Measurements from ENCODE around the gene CYP46A1.
"Not testable (repeated sequence)": the region's sequence is repeated elsewhere in the genome, so short reads cannot be mapped to it uniquely, and the experiment has no call there.

Gene CYP46A1

DNA sequence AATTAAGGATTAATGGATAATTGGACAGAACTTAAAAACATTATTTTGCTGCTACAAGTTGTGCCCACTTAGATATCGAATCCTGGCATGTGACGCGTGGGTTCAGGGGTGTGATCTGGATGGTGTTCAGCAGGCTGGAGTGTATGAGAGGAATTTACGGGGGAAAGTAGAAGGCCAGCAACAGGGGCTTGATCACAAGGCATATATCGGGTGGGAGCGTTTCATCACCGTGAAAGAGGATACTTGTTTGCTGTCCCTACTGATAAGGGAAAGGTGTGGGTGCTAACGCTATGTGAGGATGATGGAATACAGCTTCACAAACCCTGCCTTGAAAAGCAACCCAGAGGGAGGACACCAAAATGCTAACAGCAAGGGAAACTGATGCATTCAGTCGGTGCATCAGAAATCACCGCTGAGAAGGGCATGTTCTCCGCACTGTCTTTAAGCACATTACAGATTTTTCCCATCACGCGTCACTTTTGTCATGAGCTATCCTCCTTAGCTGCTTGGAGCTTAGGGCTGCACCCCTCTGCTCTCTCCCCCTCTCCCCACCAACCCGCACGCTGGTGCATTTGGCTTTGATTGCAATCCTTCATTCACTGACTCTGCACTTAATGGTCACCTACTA is 25.8 kb upstream of the CYP46A1 start:
- no peak for DNase-seq

DNA sequence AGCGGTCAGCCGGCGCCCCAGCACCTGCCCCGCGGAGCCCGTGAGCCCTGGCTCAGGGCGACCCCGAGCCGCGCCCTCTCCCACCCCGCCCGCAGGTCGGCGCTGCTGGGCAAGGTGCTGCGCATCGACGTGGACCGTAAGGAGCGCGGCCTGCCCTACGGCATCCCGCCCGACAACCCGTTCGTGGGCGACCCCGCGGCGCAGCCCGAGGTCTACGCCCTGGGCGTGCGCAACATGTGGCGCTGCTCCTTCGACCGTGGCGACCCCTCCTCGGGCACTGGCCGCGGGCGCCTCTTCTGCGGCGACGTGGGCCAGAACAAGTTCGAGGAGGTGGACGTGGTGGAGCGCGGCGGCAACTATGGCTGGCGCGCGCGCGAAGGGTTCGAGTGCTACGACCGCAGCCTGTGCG is 24.8 kb upstream of the CYP46A1 start:
- DNase-seq, result no peak

DNA sequence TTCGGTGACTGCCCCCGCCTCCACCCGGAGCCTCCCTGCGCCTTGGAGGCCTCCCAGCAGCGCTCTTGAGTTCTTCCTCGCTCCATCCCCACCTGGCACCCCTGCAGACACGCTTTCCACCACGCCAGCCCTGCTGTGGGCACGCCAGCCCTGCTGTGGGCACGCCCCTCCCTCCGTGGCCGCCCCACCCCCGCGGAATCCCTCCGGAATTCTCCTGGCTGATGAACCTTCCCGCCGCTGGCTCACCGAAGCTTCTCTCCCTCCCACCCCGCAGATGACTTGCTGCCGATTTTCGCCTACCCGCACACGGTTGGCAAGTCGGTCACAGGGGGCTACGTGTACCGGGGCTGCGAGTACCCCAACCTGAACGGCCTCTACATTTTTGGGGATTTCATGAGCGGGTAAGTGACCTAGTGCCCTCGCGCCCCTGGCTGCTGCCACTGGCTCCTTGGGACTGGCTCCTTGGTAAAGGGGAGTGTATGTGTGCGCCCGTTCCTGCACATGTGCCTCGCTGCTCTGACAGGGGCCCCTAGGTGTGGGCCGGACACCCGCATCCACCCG is 24.0 kb upstream of the CYP46A1 start:
- DNase-seq, result no peak

DNA sequence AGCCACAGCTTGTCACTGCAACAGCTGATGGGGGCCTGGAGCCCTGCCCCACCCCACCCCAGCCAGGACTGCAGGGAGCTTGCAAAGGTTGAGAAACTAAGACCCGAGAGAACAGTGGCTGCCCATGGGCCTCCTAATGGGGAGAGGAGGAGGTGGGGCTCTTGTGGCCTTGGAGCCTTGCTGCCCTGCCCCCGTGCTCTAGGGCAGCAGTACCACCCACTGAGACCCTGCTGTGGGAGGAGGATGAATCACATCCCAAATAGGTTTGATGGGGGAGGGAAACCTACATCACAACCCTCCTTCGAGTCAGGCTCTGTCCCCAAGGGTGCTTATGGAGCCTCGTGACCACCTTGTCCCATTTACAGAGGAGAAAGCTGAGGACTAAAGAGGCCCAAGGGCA is 23.3 kb upstream of the CYP46A1 start:
- no peak for DNase-seq

DNA sequence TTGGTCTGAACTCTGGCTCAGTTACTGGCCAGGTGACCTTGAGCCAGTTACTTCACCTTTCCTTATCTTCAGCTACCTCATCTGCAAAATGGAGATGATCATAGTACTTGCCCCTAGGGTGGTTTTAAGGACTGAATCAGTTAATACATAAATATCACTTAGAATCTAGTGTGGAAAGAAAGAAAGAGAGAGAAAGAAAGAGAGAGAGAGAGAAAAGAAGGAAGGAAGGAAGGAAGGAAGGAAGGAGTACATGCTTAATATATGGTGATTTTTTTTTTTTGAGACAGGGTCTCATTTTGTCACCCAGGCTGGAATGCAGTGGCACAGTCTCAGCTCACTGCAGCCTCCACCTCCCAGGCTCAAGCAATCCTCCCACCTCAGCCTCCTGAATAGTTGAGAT is 22.9 kb upstream of the CYP46A1 start:
- DNase-seq, result not testable (repeated sequence)

DNA sequence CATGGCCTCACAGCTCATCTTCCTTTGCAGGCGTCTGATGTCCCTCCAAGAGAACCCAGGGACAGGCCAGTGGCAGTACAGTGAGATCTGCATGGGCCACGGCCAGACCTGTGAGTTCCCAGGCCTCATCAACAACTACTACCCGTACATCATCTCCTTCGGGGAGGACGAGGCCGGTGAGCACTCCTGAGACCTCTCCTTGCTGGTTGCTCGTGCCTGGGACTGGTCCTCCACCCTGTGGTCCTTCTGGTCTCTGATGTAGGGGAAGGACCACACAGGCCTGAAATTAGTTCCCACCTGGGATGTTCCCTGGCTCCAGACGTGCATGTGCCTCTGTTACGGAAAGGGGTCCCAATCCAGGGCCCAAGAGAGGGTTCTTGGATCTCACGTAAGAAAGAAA is 21.3 kb upstream of the CYP46A1 start:
- DNase-seq, result no peak

DNA sequence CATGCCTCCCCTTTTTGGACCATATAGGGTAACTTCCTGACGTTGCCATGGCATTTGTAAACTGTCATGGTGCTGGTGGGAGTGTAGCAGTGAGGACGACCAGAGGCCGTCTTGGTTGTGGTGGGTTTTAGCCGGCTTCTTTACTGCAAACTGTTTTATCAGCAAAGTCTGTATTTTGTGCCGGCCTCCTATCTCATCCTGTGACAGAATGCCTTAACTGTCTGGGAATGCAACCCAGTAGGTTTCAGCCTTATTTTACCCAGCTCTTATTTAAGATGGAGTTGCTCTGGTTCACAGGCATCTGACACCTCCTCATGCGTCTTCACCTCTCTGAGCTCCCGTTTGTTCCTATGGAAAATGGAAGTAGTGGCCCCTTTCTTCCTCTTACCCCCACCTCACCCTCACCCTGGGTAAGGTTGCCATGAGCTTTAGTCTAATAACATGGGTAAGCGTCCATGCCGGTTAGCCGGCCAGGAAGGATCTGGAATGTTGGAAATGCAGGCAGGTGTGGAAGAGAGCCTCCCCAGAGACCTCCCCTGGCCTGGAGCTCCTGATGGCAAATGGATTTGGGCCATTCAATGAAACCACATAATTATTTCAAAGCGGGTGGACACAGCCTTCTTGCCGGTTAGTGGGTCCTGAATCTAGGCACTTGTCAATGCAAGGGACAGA is 20.6 kb upstream of the CYP46A1 start:
- no peak for DNase-seq

DNA sequence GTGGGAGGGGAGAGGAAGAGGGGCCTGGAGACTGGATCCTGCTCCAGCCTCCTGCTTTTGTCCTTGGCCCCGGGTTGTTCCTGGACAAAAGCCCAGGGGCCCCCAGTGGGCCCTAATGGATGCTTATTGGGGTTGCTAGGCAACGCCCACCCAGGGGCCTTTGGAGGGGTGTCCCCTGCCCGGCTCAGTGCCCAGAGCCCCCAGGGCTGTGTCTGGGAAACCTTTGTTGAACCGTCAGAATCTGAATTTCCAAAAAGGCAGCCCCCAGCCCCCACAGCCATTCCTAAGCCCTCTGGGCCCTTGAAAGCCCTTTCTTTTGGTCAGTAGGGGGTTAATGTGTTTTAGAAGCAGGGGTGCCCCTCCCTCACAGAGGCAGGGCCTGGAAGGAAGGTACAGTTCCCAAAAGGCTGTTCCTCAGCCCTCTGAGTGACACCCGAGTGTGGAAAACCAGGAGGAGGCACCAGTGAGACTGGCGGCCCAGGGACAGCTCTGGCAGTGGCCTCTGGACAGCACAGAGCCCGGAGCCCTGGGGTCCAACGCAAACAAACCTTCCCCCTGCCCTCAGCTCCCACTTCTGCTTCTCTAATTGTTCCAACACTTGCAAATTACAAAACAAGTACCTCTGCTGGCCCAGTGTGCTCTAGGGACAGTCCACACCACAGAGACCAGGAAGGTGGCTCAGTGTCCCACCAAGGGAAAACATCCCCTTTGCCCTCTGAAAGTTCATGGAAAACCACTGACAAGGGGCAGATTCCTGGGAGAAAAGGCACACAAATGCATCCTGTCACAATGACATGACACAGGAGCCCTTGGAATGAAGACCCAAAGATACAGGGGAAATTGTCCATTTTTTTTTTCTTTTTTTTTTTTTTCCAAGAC is 19.8 kb upstream of the CYP46A1 start:
- DNase-seq, result no peak

DNA sequence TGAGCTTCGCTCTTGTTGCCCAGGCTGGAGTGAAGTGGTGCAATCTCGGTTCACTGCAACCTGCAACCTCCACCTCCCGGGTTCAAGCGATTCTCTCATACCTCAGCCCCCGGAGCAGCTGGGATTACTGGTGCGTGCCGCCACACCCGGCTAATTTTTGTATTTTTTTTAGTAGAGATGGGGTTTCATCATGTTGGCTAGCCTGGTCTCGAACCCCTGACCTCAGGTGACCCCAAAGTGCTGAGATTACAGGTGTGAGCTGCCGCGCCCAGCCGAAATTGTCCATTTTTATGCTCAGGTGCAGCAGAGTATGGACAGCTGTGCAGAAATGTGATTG is 19.2 kb upstream of the CYP46A1 start:
- DNase-seq, result no peak

DNA sequence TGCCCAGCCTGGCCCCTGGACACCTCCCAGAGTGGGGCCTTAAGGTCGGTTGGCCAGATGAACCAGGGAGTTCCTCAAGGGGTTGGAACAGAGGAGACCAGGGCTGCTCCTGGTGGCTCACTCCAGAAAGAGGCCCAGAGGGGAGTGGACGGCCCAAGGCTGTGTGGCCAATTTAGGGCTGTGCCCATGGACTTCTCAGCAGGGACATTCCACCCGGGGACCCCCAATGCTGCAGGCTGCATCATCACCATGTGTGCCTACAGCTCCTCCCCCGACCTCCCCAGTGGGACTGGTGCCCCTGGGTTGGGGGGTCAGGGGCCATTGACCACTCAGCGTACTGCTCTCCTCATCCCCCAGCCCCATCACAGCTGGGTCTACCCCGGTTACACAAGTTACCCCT is 17.6 kb upstream of the CYP46A1 start:
- no peak for DNase-seq

DNA sequence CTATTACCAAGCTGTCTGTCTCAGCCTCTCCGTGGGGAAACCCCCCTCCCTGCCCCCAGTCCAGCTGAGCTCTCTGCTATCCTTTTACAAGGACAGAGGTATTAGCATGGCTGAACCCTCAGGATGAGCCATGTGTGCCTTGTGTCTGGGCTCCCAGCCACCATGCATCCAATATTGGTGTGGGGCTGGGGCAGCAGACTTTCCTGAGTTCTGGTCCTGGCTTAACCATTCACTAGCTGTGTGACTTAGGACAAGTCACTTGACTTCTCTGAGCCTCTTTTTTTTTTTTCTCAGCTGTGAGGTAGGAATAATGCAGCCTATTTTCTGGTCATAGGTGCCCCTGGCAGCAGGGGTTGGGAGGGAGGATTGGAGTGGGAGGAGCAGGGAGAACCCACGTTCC is 17.1 kb upstream of the CYP46A1 start:
- DNase-seq, result no peak

DNA sequence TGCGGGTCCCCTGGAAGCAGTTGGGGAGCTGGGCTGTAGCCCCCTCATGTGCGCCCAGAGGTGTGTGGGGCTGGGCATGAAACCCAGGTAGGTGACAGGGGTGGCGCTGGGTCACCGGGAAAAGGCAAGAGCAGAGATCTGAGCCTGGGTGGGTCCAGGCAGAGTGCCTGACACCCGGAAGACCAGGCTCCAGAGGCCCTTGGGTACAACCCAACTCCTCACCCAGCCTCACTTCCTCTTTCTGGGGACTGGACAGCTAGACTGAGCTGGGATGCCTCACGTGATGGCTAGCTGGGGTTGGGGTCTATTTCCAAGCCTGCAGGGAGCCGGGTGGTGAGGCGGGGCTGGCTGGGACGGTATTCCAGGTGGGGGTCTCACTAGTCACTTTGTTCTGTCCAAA is 16.3 kb upstream of the CYP46A1 start:
- DNase-seq, result no peak

DNA sequence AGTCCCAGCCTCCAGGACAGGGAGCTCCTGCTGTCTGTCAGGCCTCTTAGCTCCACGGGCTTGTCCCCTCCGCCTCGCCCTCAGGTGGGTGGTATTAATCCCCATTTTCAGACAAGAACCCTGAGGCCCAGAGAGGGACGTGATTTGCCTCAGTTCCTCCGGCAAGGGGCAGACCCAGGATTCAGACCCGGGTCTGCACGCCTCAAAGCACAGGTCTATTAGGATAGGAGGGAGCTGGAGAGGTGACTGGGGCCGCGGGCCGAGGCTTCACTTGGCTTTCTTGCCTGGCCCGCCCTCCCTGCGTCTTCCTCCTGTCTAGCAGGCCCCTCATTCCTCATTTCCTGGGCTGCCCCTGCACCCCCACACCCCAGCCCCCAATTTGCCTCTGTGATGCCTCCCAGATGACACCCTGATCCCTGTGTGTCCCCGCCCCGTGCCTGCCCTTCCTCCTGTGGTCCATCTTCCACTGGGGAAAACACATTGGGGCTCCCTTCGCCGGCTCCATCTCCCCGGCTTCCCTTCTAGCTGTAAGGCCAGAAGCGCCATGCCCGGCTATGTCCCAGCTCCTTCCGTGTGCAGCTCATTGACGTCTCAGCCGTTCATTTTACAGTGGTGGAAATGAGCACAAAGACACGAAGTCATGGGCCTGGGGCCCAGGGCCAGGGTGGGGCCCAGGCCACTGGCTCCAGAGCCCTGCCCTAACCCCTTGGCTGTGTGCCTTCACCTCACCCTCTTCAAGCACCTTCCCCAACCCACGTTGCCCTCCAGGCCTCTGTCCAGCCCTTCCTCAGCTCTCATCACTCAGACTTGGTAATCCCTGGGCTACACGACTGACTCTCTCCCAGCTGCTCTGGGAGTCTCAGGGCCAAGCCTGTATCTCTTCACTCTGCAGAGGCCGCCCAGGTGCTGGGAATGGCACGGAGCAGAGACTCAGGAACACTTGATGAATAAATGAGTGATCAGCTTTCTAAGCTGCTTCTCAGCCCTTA is 15.5 kb upstream of the CYP46A1 start:
- DNase-seq, result no peak

DNA sequence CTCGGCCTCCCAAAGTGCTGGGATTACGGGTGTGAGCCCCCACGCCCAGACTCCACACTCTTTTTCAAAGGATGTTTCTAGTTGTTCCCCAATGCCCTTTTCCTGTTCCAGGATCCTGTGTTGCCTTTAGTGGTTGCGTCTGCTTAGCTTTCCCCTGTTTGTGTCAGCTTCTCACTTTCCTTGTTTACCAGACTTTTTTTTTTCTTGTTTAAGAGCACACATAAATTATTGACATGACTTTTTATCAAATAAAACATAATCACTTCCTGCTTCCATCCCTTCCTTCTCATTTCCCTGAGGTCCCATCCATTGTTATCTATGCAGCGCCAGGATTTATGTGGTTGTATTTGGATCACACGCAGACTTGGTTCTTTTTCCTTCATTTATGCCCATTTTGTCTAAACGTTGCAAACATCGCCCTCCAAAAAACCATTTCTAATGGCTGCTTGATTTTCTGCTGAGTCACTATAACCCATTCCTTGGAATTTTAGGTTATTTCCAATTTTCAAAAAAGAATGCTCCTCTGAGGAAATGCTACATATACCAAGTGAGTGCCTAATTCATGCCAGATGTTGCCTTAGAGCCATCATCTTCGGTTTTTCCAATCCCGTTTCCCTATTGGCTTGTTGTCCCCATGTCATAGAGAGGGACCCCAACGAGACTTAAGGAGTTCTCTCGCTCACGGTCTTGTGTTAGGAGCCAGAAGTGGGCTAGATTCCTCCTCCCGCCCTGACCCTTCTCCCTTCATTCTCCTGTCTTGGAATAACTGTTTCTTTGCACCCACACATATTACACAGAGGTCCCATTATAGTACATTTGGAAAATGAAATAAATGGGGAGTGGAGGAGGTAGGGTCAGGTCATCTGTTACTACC is 13.5 kb upstream of the CYP46A1 start:
- DNase-seq, result no peak

DNA sequence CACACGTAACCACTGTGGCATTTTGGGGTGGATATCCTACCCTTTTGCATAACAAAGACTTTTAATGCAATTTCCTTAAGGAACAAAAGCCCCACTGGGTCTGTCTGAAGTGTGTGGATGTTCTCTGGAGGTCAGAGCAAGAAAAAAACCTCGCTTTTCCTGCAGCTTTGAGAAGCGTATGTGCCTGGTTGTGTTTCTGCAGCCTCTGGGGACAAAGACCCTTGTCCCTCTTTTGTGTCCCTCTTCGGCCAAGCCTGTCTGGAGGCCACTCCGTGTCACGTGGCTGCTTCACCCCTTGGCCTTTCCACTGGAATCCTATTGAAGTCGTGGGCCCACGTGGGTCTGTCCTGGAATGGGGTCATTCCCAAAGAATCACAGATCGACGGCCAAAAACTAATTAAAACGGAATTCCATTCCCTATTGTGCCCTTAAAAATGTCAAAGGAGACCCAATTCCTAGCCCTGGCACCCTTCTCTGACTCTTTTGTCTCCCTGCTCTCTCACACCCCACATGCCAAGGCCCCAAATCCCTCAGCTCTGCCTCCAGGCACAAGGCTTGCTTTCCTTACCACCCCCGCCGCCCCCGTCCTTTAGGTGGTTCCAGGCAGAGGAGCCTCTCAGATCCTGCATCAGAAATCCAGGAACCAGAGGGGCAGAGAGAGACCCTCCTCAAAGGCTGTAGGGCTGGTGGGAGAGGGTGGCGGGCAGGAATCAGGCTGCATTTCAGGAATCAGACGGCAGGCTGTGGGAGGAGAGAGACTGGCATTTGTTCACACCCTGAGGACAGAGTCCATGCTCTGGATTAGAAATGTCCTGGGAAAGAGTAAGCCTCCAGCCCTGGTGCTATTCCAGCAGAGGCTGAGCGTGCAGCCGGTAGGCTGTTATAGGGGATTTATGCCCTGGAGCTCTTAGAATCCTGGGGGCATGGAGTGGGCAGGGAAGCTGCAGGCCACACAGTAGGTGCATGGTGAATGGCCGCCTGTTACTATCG is 12.6 kb upstream of the CYP46A1 start:
- no peak for DNase-seq

DNA sequence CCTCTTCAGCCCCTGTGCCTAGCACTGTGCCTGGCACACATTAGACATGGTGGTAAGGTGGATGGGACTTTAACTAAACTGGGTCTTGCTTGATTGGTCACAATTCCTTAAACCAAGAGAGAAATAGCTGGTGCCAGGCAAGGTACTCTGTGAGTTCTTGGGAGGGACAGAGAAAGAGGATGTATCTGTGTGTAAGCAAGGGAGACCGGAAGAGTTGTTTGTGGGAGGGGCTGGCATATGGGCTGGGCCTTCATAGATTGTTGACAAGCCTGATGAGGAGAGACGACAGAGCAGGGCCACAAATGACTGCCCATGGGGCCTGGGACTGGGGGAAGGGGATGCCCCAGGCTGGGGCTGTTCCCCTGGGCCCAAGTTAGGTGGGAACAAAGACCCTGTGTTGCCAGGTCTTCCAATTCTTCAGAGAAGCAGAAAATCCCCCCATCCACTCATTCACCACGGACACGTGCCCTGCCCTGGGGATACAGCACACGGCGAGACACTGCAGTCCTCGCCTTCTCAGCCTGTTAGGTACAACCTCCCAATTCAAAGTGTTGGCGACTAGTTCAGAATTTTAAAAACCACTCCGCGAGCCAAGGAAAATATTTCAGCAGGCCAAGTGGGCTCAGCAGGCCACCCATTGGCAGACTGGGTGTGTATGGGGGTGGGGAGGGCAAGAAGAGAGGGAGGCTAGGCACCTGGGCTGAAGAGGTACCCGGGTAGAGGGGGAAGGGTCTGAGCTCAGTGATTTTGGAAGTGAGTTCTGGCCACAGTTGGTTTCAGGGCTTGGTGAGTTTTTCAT is 11.4 kb upstream of the CYP46A1 start:
- DNase-seq, result no peak

DNA sequence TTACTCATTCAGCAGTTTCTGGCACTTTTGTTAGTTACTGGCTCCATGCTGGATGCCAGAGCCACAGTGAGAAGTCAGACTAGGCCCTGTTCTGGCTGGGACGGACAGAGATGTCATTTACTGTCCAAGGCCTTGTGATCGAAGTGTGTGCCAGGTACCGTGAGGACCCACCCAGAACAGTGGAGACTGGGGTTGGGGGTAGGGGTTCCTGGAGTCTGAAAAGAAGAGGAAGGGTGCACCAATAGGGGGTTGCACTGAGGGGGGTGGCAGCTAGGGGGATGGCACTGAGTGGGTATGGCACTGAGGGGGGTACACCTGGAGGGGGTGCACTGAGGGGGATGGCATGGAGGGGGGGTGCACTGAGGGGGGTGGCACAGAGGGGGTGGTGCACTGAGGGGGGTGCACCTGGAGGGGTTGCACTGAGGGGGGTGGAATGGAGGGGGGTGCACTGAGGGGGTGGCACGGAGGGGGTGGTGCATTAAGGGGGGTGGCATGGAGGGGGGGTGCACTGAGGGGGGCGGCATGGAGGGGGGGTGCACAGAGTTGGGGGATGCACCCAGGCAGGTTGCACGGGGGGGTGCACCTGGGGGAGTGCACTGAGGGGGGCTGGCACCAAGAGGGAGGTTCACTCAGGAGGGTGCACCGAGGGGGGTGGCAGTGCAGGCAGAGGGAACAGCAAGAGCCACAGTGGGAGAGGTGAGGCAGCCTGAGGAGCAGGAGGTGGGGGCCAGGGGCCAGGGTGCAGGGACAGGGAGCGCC is 10.6 kb upstream of the CYP46A1 start:
- no peak for DNase-seq

DNA sequence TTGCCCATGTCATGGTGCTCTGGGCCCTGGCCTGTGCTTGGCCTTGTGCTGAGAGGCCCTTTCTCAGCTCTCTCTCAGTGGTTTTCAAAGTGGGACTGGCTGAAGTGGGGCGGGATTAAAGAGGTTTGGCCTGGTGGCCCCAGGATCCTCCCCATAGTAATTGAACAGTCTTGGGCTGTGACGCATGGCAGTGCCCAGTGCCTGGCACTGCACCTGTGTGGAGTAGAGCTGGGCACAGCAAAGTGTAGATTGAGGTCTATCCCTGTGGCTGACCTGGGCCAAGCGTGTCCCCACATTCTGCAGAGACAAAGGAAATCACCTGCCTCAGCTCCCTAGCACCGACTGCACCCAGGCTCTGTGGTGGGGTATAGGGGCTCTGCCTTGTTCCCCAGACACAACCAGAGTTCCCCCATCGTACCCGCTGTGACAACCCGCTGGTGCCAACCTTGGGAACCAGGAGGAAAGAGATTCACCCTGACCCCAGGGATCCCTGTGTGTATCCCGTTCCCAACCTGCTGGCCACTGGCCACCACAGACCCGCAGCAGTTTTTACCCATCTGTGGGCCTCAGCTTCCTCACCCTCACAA is 9.9 kb upstream of the CYP46A1 start:
- no peak for DNase-seq
